ENCODE measurements around the gene ZEB1. TPM values are rescaled to one million over a fixed set of nuclear protein-coding genes. Genes with fewer than 3 reads are reported as not detected.

ZEB1 gene
- total RNA-seq, 1 donor from 2014 or later = 63.1 TPM

- Mint-ChIP-seq H3K27ac (ENCODE audit: unreplicated experiment) (no peak overlapping the region), H3K36me3 (ENCODE audit: low read depth) (peaks cover 48% of the 10 kb centered on the region), H3K27me3 (ENCODE audit: low read depth) (no peaks in the 10 kb centered on the region), H3K9me3 (ENCODE audit: low read depth) (no peaks in the 10 kb centered on the region), H3K4me3 (ENCODE audit: unreplicated experiment) (no peak overlapping the region), H3K4me1 (ENCODE audit: low read depth) (no peaks in the 10 kb centered on the region)
- no peak for TF ChIP-seq CTCF (IDR thresholded peaks at IDR 0.05)
- DNase-seq (ENCODE audit: low spot score) = no peak
Measured at GRCh38 chr10:31524460-31524859, 205.4 kb downstream of the ZEB1 start.

GRCh38 chr10:31526178-31526577 is 207.2 kb downstream of the ZEB1 start:
- Mint-ChIP-seq H3K4me1 (ENCODE audit: low read depth) (no peaks in the 10 kb centered on the region), H3K9me3 (ENCODE audit: low read depth) (no peaks in the 10 kb centered on the region), H3K4me3 (ENCODE audit: unreplicated experiment) (no peak overlapping the region), H3K36me3 (ENCODE audit: low read depth) (peaks cover 36% of the 10 kb centered on the region), H3K27ac (ENCODE audit: unreplicated experiment) (no peak overlapping the region), H3K27me3 (ENCODE audit: low read depth) (no peaks in the 10 kb centered on the region)
- TF ChIP-seq CTCF (IDR thresholded peaks at IDR 0.05) = no peak
- DNase-seq (ENCODE audit: low spot score) = no peak

GRCh38 chr10:31526681-31527080 is 207.7 kb downstream of the ZEB1 start:
- no peak for TF ChIP-seq CTCF (IDR thresholded peaks at IDR 0.05)
- no peaks in the 10 kb centered on the region for H3K9me3 Mint-ChIP-seq (ENCODE audit: low read depth)
- H3K27ac Mint-ChIP-seq (ENCODE audit: unreplicated experiment) = no peak overlapping the region
- no peak for DNase-seq (ENCODE audit: low spot score)
- peaks cover 31% of the 10 kb centered on the region for H3K36me3 Mint-ChIP-seq (ENCODE audit: low read depth)
- no peak overlapping the region for H3K4me3 Mint-ChIP-seq (ENCODE audit: unreplicated experiment)
- no peaks in the 10 kb centered on the region for H3K4me1 Mint-ChIP-seq (ENCODE audit: low read depth)
- no peaks in the 10 kb centered on the region for H3K27me3 Mint-ChIP-seq (ENCODE audit: low read depth)

- Mint-ChIP-seq H3K27me3 (ENCODE audit: low read depth) (no peaks in the 10 kb centered on the region), H3K36me3 (ENCODE audit: low read depth) (peaks cover 22% of the 10 kb centered on the region), H3K27ac (ENCODE audit: unreplicated experiment) (no peak overlapping the region), H3K4me1 (ENCODE audit: low read depth) (no peaks in the 10 kb centered on the region), H3K4me3 (ENCODE audit: unreplicated experiment) (no peak overlapping the region), H3K9me3 (ENCODE audit: low read depth) (peaks cover 2% of the 10 kb centered on the region)
- no peak for TF ChIP-seq CTCF (IDR thresholded peaks at IDR 0.05)
- no peak for DNase-seq (ENCODE audit: low spot score)
Measured at GRCh38 chr10:31528831-31529230, 209.8 kb downstream of the ZEB1 start.

GRCh38 chr10:31536302-31536701 is 217.3 kb downstream of the ZEB1 start:
- Mint-ChIP-seq H3K27ac (ENCODE audit: unreplicated experiment) (no peak overlapping the region), H3K9me3 (ENCODE audit: low read depth) (peaks cover 8% of the 10 kb centered on the region), H3K4me1 (ENCODE audit: low read depth) (no peaks in the 10 kb centered on the region), H3K4me3 (ENCODE audit: unreplicated experiment) (no peak overlapping the region), H3K36me3 (ENCODE audit: low read depth) (no peaks in the 10 kb centered on the region), H3K27me3 (ENCODE audit: low read depth) (no peaks in the 10 kb centered on the region)
- no peak for TF ChIP-seq CTCF (IDR thresholded peaks at IDR 0.05)
- no peak for DNase-seq (ENCODE audit: low spot score)
